Upper lobe of left lung (tissue), 4 donors: ENCODE data around the gene FBLIM1.

Source experiments
- CTCF ChIP-seq, 6 experiments: fragments of 450-650 bp in 4 of 6; fragments of 200-600 bp in 2 of 6; sonication (generic) in 2 of 6; IDR thresholded peaks; one replicate each; pipeline ENCODE4 v1.5.1; 2016 to 2019; ENCODE audit warnings: antibody characterized with exemption in 6 of 6
- POLR2A ChIP-seq, 4 donors: fragments of 450-650 bp; IDR thresholded peaks; one replicate each; pipeline ENCODE4 v1.5.1; 2016 to 2017; ENCODE audit warnings: antibody characterized with exemption in 4 of 4, mild to moderate bottlenecking in 2 of 4

- TF ChIP-seq CTCF (IDR thresholded peaks at IDR 0.05) (no peak), POLR2A (IDR thresholded peaks at IDR 0.05) (no peak)
These were observed 34.9 kb upstream of the FBLIM1 start for GRCh38 chr1:15723631-15724246.
